Measurements from ENCODE around the gene ACSS2.

DNA sequence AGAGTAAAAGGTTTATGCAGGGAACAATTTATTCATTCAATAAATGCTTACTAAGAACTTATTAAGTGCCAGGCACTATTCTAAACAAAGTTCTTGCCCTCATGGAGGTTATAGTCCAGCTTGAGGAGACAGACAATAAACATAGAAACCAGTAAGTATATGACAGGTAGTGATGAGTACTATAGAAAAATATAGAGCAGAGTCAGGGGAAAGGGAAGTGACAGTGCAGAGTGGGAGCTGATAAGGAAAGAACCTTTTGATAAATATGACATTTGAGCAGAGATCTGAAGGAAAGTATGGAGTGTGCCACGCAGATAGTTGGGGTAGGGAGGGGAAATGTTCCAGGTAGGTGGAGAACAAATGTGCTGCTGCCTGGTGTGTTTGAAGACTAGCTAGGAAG, 12.1 kb downstream of the ACSS2 start:
- TF ChIP-seq FOXA1 (IDR thresholded peaks at IDR 0.05), result no peak
- no peak for TF ChIP-seq BHLHE40 (IDR thresholded peaks at IDR 0.05; ENCODE audit: borderline replicate concordance)
- no peak for TF ChIP-seq SP1 (IDR thresholded peaks at IDR 0.05)
- no peak for TF ChIP-seq SUZ12 (IDR thresholded peaks at IDR 0.05)
- TF ChIP-seq, protein P1, sequence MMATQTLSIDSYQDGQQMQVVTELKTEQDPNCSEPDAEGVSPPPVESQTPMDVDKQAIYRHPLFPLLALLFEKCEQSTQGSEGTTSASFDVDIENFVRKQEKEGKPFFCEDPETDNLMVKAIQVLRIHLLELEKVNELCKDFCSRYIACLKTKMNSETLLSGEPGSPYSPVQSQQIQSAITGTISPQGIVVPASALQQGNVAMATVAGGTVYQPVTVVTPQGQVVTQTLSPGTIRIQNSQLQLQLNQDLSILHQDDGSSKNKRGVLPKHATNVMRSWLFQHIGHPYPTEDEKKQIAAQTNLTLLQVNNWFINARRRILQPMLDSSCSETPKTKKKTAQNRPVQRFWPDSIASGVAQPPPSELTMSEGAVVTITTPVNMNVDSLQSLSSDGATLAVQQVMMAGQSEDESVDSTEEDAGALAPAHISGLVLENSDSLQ (IDR thresholded peaks at IDR 0.05), result no peak
- TF ChIP-seq FOXK2 (IDR thresholded peaks at IDR 0.05), result no peak
- TF ChIP-seq TARDBP (IDR thresholded peaks at IDR 0.05), result no peak
- TF ChIP-seq ELF4 (IDR thresholded peaks at IDR 0.05), result no peak
- TF ChIP-seq L3MBTL2 (conservative IDR thresholded peaks at IDR 0.05), result no peak
- TF ChIP-seq HDGF (IDR thresholded peaks at IDR 0.05; ENCODE audit: borderline replicate concordance), result no peak
- no peak for TF ChIP-seq NFRKB (IDR thresholded peaks at IDR 0.05)
- no peak for TF ChIP-seq ZNF384 (IDR thresholded peaks at IDR 0.05)

All from HEK293T (cell line).